ENCODE measurements around the gene SLC4A4.

SLC4A4 gene

DNA sequence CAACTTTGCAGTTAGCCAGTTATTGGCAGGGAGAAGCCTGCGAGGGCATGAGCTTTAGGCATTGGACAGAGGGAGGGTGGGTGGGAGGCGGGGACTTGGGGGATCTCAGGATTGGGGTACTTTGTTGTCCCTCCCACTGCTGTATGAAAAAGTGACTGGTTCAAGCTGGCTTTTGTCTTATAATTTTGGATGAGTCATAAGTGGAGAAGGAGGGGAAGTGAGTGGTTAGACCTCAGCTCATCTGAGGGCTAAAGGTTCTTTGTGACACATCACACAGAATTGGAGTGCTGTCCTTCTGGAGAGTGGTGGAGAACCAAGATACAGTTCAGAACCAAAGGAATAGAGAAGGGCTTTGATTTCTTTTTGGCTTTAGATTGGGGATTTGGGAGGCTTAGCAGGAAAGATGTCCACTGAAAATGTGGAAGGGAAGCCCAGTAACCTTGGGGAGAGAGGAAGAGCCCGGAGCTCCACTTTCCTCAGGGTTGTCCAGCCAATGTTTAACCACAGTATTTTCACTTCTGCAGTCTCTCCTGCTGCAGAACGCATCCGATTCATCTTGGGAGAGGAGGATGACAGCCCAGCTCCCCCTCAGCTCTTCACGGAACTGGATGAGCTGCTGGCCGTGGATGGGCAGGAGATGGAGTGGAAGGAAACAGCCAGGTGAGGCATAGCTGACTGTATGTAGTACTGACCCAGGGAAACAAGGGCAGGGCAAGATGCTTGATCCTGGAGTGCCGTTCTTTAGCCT lies at the start of gene SLC4A4:
SLC4A4 (plus strand) TSS at position 175 of the 748 bp plus-strand sequence.
- no peak for DNase-seq (ENCODE audit: low spot score)

DNA sequence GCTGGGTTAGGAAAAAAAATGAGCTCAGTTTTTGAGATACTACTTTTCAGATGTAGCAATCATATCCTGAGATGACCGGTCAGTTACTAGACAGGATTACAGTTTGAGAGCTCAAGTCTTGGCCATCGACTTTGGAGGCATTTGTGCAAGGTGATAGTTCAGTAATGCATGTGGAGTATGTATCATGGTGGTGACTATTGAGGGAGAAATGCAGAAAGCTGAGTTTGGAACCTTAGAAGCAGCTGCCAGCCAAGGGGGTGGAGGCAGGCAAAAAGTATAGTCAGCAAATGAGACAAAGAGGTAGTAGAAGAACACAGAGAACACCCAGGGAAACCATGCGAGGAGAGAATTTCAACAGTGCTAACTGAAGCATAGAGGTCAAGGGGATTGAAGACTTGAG lies 48.7 kb upstream of the SLC4A4 start:
- DNase-seq (ENCODE audit: low spot score): no peak

DNA sequence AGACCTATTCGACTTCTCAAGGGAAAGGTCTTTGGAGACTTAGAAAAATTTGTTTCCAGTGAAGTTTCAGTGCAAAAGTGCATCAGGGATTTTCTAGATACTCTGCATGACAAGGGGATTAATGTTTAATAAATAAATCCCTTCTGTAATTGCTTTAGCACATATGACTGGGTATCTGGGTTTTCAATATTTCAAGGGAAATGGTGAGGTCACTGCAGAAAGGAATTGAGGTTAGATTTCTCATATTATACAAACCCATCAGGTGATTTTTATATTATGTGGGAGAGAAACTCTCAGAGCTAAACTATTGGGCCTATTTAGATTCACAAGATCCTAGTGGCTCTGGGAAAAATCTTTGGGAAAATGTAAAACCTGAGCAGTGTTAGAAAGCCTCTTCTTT lies 48.3 kb upstream of the SLC4A4 start:
- no peak for DNase-seq (ENCODE audit: low spot score)

DNA sequence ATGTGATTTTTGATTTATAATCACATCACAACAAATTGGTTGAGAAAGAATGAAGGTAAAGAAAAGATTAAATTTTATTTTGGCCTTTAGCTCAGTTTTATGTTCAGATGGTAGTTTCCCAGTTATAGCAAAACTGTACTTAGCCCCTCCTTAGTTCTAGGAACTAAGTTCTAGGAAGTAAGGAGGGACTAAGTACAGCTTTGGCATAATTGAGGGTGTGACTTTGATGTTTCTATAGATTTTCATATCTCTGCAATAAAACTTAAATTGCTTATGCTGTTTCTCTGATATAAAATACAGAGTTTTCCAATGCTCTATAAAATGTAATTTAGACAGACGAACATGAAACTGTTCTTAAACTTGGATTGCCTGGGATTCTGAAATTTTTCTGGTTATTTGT lies 46.6 kb upstream of the SLC4A4 start:
- no peak for DNase-seq (ENCODE audit: low spot score)

- DNase-seq (ENCODE audit: low spot score): no peak
Measured at GRCh38 chr4:71293705-71294104, 45.1 kb upstream of the SLC4A4 start.

GRCh38 chr4:71294301-71294700 lies 44.5 kb upstream of the SLC4A4 start:
- no peak for DNase-seq (ENCODE audit: low spot score)

GRCh38 chr4:71296945-71297344 lies 41.9 kb upstream of the SLC4A4 start:
- DNase-seq (ENCODE audit: low spot score): no peak

GRCh38 chr4:71300362-71300761 lies 38.5 kb upstream of the SLC4A4 start:
- DNase-seq (ENCODE audit: low spot score): no peak

- DNase-seq (ENCODE audit: low spot score): no peak
Measured at GRCh38 chr4:71300964-71301363, 37.9 kb upstream of the SLC4A4 start.

DNA sequence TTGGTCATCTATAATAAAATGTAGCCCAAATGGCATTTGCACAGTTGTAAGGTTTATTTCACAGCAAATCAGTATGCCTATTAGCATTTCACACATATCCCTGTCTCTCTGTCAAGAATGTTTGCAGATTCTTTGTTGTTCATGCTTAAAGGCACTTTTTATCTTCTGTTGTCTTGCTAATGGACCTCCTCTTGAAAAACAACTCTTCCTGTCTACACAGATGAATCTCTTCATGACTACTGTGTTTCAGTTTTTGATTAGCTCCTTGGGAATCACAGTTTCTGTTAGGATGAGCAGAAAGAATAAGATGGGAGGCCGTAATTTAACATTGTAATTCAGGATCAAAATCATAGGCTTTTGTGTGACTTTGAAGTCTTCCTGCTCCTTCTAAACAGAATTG lies 35.5 kb upstream of the SLC4A4 start:
- no peak for DNase-seq (ENCODE audit: low spot score)

DNA sequence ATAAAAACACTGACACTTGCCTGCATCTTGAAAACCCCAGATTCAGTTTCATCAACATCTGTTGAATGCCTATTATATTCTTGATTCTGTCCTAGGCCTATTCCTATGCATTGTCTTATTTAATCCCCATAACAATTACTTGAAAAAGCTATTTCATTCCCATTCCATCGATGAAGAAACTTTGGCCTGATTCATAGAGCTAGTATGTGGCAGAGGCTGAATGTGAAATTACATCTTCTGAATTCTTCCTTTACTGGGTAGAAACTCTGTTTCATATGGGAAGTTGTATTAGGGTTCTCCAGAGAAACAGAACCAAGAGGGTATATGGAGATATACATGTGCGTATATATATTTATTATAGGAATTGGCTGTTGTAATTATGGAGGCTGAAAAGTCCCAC lies 35.0 kb upstream of the SLC4A4 start:
- no peak for DNase-seq (ENCODE audit: low spot score)

DNA sequence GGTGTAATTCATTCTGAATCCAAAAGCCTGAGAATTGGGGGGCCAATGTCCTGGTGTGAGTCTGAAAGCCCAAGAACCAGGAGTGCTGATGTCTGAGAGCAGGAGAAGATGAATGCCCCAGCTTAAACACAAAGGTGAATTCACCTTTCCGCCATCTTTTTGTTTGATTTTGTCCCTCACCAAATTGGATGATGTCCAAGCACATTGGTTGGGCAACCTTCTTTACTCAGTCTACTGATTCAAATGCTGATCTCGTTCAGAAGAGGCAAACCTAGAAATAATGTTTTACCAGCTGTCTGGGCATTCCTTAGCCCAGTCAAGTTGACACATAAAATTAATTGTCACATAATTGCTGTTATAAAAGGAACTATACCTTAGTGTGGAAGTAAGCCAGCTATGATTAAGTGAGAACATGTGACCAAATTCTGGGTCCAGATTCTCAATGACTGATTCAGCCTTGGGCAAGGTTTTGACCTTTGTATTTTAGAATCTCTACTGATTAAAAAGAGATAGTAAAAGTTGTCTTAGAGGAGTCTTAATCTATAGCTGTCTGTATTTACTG lies 34.5 kb upstream of the SLC4A4 start:
- no peak for DNase-seq (ENCODE audit: low spot score)

- DNase-seq (ENCODE audit: low spot score): no peak
Measured at GRCh38 chr4:71307729-71308128, 31.1 kb upstream of the SLC4A4 start.

GRCh38 chr4:71322425-71322824 lies 16.4 kb upstream of the SLC4A4 start:
- DNase-seq (ENCODE audit: low spot score): no peak

- no peak for DNase-seq (ENCODE audit: low spot score)
Measured at GRCh38 chr4:71333368-71333767, 5.5 kb upstream of the SLC4A4 start.

GRCh38 chr4:71333960-71334359 lies 4.9 kb upstream of the SLC4A4 start:
- no peak for DNase-seq (ENCODE audit: low spot score)

DNA sequence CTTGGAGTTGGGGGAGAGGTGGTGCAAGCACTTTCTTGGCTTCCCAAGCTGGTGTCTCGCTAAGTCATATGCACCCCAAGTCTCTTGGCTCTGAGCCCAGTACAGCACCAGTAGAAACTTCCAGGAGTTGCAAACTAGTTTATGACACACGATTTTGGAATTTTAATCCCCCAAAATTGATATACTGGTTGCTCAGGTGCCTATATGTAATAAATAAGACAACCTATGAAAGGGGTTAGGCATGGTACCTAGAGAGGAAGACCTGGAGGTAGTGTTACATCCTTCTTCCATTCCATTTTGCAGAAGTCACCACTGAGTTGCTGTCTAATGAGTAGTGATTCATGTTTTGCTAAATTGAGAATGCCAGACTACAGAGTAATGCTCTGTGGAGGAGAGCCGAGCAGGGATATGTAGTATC lies 4.3 kb upstream of the SLC4A4 start:
- DNase-seq (ENCODE audit: low spot score): no peak

DNA sequence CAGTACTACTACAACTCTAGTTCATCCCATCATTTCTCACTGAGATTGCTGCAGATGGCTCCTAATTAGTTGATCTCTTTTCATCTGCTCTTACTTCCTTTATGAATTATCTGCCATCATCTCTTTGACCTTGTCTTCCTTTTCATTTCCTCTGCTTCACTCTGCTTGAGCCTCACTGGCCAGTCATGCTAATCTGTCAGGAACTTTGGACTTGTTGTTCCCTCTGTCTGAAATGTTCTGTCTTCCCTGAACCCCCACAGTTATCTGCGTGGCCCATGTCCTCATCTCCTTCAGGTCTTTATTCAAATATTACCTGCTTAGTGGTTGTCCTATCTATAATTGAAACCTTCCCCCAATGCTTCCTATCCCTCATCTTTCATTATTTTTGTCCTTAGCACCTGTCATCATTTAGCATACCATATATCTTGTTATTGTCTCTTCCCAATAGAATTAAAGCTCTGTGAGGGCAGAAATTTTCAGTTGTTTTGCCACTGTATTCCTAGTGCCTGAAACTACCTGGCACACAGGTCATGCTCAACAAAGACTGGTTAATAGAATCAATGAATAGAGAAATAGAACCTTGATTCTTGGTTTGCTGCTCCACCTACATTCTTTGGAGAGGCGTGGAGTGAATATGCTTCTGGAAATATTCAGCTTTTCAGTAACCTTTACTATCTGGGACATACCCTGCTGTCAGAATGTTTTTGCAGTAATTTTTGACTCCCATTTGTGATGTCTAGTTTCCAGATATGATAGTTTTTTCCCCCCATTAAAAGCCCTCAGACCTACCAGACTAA lies 5.0 kb downstream of the SLC4A4 start:
- no peak for DNase-seq (ENCODE audit: low spot score)

GRCh38 chr4:71346710-71347109 lies 7.9 kb downstream of the SLC4A4 start:
- DNase-seq (ENCODE audit: low spot score): no peak

DNA sequence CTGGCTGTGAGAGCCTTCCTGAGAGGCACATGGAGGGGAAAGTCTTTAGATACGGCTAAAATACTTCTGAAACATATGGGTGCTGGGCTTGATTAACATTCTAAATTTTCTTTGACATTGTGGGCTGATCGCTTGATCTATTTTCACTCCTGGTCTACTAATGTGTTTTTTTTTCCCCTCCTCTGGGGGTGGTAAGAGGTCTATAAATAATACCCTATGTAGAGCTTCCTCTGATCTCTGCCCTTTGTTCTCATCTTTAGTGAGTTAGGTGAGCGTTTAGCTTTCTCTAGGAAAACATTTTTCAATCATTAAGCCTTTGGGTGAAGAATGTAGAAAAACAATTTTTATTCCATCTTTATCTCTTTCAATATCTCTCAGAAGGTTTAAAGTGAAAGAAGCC lies 9.8 kb downstream of the SLC4A4 start:
- DNase-seq (ENCODE audit: low spot score): no peak

GRCh38 chr4:71355045-71355444 lies 16.2 kb downstream of the SLC4A4 start:
- DNase-seq (ENCODE audit: low spot score): no peak

DNA sequence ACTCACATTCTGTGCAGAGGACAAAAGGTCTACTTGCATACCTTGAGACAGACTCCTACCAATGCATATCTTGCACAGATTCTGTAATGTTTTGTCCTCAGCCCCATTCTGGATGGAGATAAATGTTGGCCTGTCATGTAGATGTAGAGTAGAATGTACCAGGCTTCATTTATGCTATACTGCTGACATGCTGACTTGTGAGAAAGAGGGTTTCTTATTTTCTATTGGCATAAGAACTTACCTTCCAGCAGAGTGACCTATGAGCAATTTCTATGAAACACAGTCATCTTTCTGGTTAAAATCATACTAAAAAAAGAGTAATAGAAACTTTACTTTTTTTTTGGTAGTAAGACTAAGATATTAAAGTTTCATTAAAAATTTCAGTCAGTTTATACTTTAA lies 17.2 kb downstream of the SLC4A4 start:
- DNase-seq (ENCODE audit: low spot score): no peak

GRCh38 chr4:71356924-71357663 lies 18.3 kb downstream of the SLC4A4 start:
- DNase-seq (ENCODE audit: low spot score): no peak

Measured in hematopoietic multipotent progenitor cell treated with erythropoietin and hydrocortisone succinate and interleukin-3 and kit ligand, for 15 days (in vitro differentiated cells).